ENCODE data around the gene PALLD. TPM values are rescaled to one million over a fixed set of nuclear protein-coding genes. Genes with fewer than 3 reads are reported as not detected.

PALLD gene
- total and polyA plus RNA-seq, 2 of the 8 experiments (the other 6 are each of a cell fraction or from before 2014, with no cell fraction given): 10.5 to 25.0 TPM

DNA sequence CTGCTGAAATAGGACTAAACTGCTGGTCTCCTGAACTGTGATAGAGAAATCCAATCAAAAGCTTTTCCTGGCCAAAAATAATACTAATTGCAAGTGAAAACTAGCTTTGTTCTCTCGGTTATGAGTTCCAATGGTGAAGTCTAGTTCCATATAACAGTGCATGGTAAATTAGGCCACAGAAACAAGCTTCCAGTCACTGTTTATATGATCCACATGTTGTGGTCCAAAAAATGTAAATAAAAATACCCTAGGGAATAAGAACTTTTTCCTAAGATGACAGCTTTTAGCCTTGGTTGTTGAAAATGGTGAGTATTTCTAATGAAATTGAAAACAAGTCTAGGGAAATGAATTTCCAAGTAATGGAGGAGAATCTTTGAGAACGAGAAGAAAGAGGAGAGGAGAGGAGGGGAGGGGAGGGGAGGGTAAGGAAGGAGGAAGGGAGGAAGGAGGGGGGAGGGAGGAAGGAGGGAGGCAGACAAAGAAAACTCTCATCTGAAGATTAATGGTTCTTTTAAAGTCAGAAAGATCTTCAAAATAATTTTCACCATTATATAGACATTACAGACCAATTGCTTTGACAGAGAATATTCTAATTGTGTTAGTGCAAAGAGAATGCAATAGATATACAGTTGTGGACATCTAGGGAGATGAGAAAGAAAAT, 26.1 kb downstream of the PALLD start:
- peaks cover 0 to 1% (median 0%) of the 10 kb centered on the region in 4 experiments; a peak in 1 of 7 replicates for H3K27me3 ChIP-seq (replicated peaks in 1 of 4; ENCODE audit: control insufficient read depth in 3 of 4, extremely low read depth in 1 of 4, insufficient read depth in 3 of 4, low read length in 3 of 4)
- H3K23ac ChIP-seq (ENCODE audit: insufficient read length): no peak overlapping the region
- H4K91ac ChIP-seq (replicated peaks; ENCODE audit: insufficient read length, low read length): no peak overlapping the region
- no peak overlapping the region for H3K27ac ChIP-seq (ENCODE audit: low read depth, low read length)
- H2BK20ac ChIP-seq (ENCODE audit: low read length): no peak overlapping the region
- H3K79me2 ChIP-seq (ENCODE audit: control insufficient read depth in 1 of 2, insufficient read depth in 2 of 2, low read length in 2 of 2): no peaks in the 10 kb centered on the region
- ChIA-PET POLR2A (ENCODE audit: partially characterized antibody) (no interaction called here), CTCF (ENCODE audit: partially characterized antibody) (interaction anchor here (1.0 to 1.6 kb wide), 3 partner anchors 8 to 62 kb away, joined by 3 to 4 read pairs (median 4); no protein-coding TSS in a partner anchor)
- FAIRE-seq (no peak), DNase-seq (ENCODE audit: low read depth in 1 of 2, low spot score in 2 of 2) (no peak)
- H3K79me1 ChIP-seq (ENCODE audit: low read depth, low read length): no peaks in the 10 kb centered on the region
- no peaks in the 10 kb centered on the region for H3K4me1 ChIP-seq (replicated peaks in 1 of 4; ENCODE audit: control insufficient read depth in 3 of 4, insufficient read depth in 4 of 4, low read length in 3 of 4)
- no peak overlapping the region for H2AFZ ChIP-seq (ENCODE audit: low read length)
- H3K4me3 ChIP-seq (ENCODE audit: extremely low read depth in 1 of 4, insufficient read depth in 2 of 4, low read depth in 3 of 4, low read length in 4 of 4): no peak overlapping the region
- no peaks in the 10 kb centered on the region for H4K20me1 ChIP-seq (replicated peaks in 1 of 2; ENCODE audit: control insufficient read depth in 1 of 2, insufficient read depth in 2 of 2, low read length in 2 of 2)
- no peak overlapping the region for H2BK120ac ChIP-seq (replicated peaks; ENCODE audit: low read depth, low read length)
- no peak overlapping the region for H2AK5ac ChIP-seq (ENCODE audit: low read depth, low read length)
- H3K36me3 ChIP-seq (ENCODE audit: control insufficient read depth in 2 of 4, insufficient read depth in 4 of 4, low read length in 3 of 4): no peaks in the 10 kb centered on the region
- 93% methylated on average over 2 of the region's 2 CpGs; no CpG with 5 or more reads in 1 of the 2 experiments for WGBS, 2 experiments (ENCODE audit: extremely low coverage in 1 of 2, insufficient coverage in 1 of 2, insufficient read length in 1 of 2, insufficient replicate concordance in 2 of 2, low coverage in 1 of 2, low lambda C conversion rate in 2 of 2, missing lambda C conversion rate in 1 of 2)
- H3K14ac ChIP-seq (ENCODE audit: insufficient read length): no peak overlapping the region
- H3K23me2 ChIP-seq (ENCODE audit: low read depth, low read length): no peaks in the 10 kb centered on the region
- no peak overlapping the region for H3K4ac ChIP-seq (replicated peaks; ENCODE audit: insufficient read length, low read depth, low read length)
- no peak overlapping the region for H4K5ac ChIP-seq (ENCODE audit: insufficient read length, low read depth, low read length)
- no peaks in the 10 kb centered on the region for H3K9me3 ChIP-seq (ENCODE audit: insufficient read depth in 2 of 2, low read depth in 1 of 2, low read length in 1 of 2)
- no peak overlapping the region for H2BK12ac ChIP-seq (ENCODE audit: low read depth, low read length)
- H2BK15ac ChIP-seq (ENCODE audit: low read length): no peak overlapping the region
- H3K4me2 ChIP-seq (ENCODE audit: insufficient read depth in 1 of 2, low read depth in 2 of 2, low read length in 2 of 2): no peak overlapping the region
- H4K8ac ChIP-seq (ENCODE audit: extremely low read depth, insufficient read depth, low read length): no peak overlapping the region
- no peak overlapping the region for H2BK5ac ChIP-seq (ENCODE audit: low read depth, low read length)
- no peak overlapping the region for H3K56ac ChIP-seq (replicated peaks; ENCODE audit: insufficient read length, low read depth, low read length)
- no peak overlapping the region for H3K18ac ChIP-seq (ENCODE audit: extremely low read depth, low read length)
- no peak overlapping the region for H3K9ac ChIP-seq (replicated peaks in 1 of 4; ENCODE audit: extremely low read depth in 1 of 4, low read depth in 3 of 4, low read length in 3 of 4)
- TF ChIP-seq SUZ12 (IDR thresholded peaks at IDR 0.05; ENCODE audit: low read length) (no peak), ASH2L (IDR thresholded peaks at IDR 0.05; ENCODE audit: low read length) (no peak), BACH1 (IDR thresholded peaks at IDR 0.05; ENCODE audit: low read length) (no peak), SIRT6 (IDR thresholded peaks at IDR 0.05; ENCODE audit: low read length) (no peak), HDAC2 (IDR thresholded peaks at IDR 0.05; ENCODE audit: borderline replicate concordance in 1 of 2, low read depth in 2 of 2, low read length in 2 of 2) (no peak), POU5F1 (IDR thresholded peaks at IDR 0.05; ENCODE audit: low read depth, low read length) (no peak), ZNF274 (IDR thresholded peaks at IDR 0.05; ENCODE audit: borderline replicate concordance, extremely low read depth, low read length) (no peak), EGR1 (IDR thresholded peaks at IDR 0.05; ENCODE audit: borderline replicate concordance, low read depth, low read length) (no peak), TBP (IDR thresholded peaks at IDR 0.05; ENCODE audit: low read depth, low read length) (no peak), CBX5 (IDR thresholded peaks at IDR 0.05; ENCODE audit: low read depth, low read length) (no peak)
- TF ChIP-seq, protein P1, sequence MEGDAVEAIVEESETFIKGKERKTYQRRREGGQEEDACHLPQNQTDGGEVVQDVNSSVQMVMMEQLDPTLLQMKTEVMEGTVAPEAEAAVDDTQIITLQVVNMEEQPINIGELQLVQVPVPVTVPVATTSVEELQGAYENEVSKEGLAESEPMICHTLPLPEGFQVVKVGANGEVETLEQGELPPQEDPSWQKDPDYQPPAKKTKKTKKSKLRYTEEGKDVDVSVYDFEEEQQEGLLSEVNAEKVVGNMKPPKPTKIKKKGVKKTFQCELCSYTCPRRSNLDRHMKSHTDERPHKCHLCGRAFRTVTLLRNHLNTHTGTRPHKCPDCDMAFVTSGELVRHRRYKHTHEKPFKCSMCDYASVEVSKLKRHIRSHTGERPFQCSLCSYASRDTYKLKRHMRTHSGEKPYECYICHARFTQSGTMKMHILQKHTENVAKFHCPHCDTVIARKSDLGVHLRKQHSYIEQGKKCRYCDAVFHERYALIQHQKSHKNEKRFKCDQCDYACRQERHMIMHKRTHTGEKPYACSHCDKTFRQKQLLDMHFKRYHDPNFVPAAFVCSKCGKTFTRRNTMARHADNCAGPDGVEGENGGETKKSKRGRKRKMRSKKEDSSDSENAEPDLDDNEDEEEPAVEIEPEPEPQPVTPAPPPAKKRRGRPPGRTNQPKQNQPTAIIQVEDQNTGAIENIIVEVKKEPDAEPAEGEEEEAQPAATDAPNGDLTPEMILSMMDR (IDR thresholded peaks at IDR 0.05; ENCODE audit: control extremely low read depth in 1 of 3, insufficient read depth in 1 of 3, low read depth in 1 of 3, low read length in 3 of 3): no peak

Measured in H1 (cell line).